Peyer's patch (tissue), 4 donors: Measurements from ENCODE around the gene PIF1. TPM values are rescaled to one million over a fixed set of nuclear protein-coding genes. Genes with fewer than 3 reads are reported as not detected.

Experiments used
- DNase-seq, 3 donors: peaks; one replicate each; pipeline ENCODE4 v3.0.0-alpha.2; 2017 to 2019
- H3K27ac ChIP-seq, 4 donors: fragments of 200-600 bp; sonication (generic); one replicate each; pipeline ENCODE4 v1.5.1; 2016 to 2019
- H3K27me3 ChIP-seq, 2 donors: fragments of 200-600 bp; sonication (generic); one replicate each; pipeline ENCODE4 v1.5.1; 2019
- H3K36me3 ChIP-seq, 3 donors: fragments of 200-600 bp; sonication (generic); one replicate each; pipeline ENCODE4 v1.5.1; 2016 to 2019
- H3K4me1 ChIP-seq, 4 donors: fragments of 200-600 bp; sonication (generic); one replicate each; pipeline ENCODE4 v1.5.1; 2016 to 2019
- H3K4me3 ChIP-seq, 4 donors: fragments of 200-600 bp; sonication (generic); 1 replicate in 3 of 4; 2 replicates in 1 of 4; pipeline ENCODE4 v1.5.1; 2016 to 2019; ENCODE audit warnings: mild to moderate bottlenecking in 1 of 4
- H3K9me3 ChIP-seq, 4 donors: fragments of 200-600 bp; sonication (generic); one replicate each; pipeline ENCODE4 v1.5.1; 2016 to 2019; ENCODE audit warnings: mild to moderate bottlenecking in 1 of 4
- CTCF ChIP-seq, 6 experiments: fragments of 450-650 bp in 4 of 6; fragments of 200-600 bp in 2 of 6; sonication (generic) in 1 of 6; IDR thresholded peaks; one replicate each; pipeline ENCODE4 v1.5.1; 2017 to 2019; ENCODE audit warnings: antibody characterized with exemption in 6 of 6, mild to moderate bottlenecking in 3 of 6, moderate library complexity in 1 of 6
- POLR2A ChIP-seq, 2 donors: fragments of 450-650 bp; IDR thresholded peaks; one replicate each; pipeline ENCODE4 v1.5.1; 2017; ENCODE audit warnings: antibody characterized with exemption in 2 of 2, mild to moderate bottlenecking in 2 of 2, moderate library complexity in 2 of 2
- total RNA-seq, 4 donors: library from RNA; depleted of rRNA; stranded (reverse); fragments of >200 nt; gene quantifications; one replicate each; pipeline ENCODE4 v1.1.0, GENCODE V29; 2016

Gene PIF1
- total RNA-seq, 4 donors from 2014 or later: 3.5 to 8.5 (median 6.9) TPM

- DNase-seq: no peak
- H3K27ac ChIP-seq: no peak overlapping the region
- no peak overlapping the region for H3K4me3 ChIP-seq
- H3K36me3 ChIP-seq: no peaks in the 10 kb centered on the region
- TF ChIP-seq POLR2A (IDR thresholded peaks at IDR 0.05) (no peak), CTCF (IDR thresholded peaks at IDR 0.05) (no peak)
- H3K4me1 ChIP-seq: no peaks in the 10 kb centered on the region
- H3K27me3 ChIP-seq: no peaks in the 10 kb centered on the region
- H3K9me3 ChIP-seq: no peaks in the 10 kb centered on the region
These were observed 58.2 kb downstream of the PIF1 start for GRCh38 chr15:64767203-64767602.

DNA sequence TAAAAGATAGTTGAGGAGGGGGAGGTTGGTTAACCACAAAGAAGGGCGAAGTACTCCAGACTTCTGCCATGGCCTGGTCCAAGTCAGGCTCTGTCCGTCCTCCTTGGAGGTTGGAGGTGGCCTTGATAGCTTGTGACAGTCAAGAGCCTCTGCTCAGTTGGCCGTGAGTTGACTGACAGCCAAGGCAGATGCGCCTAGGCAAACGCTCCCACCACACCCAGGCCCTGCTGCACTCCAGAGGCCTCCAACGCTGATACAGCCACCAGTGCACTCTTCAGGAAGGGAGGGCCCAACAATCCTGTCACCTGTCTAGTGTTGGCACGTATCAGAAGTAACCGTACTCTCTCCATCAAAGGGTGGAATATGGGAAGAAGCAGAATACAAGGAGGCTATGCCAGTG lies 59.4 kb downstream of the PIF1 start:
- Histone ChIP-seq H3K9me3 (no peaks in the 10 kb centered on the region), H3K4me3 (no peak overlapping the region), H3K27me3 (no peaks in the 10 kb centered on the region), H3K27ac (no peak overlapping the region), H3K36me3 (no peaks in the 10 kb centered on the region), H3K4me1 (no peaks in the 10 kb centered on the region)
- no peak for TF ChIP-seq POLR2A (IDR thresholded peaks at IDR 0.05)
- no peak for TF ChIP-seq CTCF (IDR thresholded peaks at IDR 0.05)
- DNase-seq: no peak

Other genes starting within 250 kb of the PIF1 start
- 1 to 10 TPM in 2 of 4 donors, under 1 TPM in 2; 0.70 to 8.3 (median 2.3) TPM for gene RBPMS2, start 50.1 kb downstream of the PIF1 start, total RNA-seq
- gene PLEKHO2, start 16.3 kb upstream of the PIF1 start, total RNA-seq: 10 to 100 TPM in 1 of 4 donors, 1 to 10 TPM in 3; 4.7 to 18.2 (median 7.4) TPM
- gene ANKDD1A, start 86.3 kb upstream of the PIF1 start, total RNA-seq: 10 to 100 TPM in 1 of 4 donors, 1 to 10 TPM in 3; 3.9 to 13.2 (median 5.3) TPM
- 10 to 100 TPM; 65.6 to 85.0 (median 70.3) TPM for gene SPG21, start 164.3 kb upstream of the PIF1 start, total RNA-seq
- gene MTFMT, start 204.0 kb upstream of the PIF1 start, total RNA-seq: 10 to 100 TPM; 22.3 to 39.9 (median 36.9) TPM
- gene SLC51B, start 219.7 kb upstream of the PIF1 start, total RNA-seq: 100 to 1,000 TPM in 3 of 4 donors, 1 to 10 TPM in 1; 4.1 to 374 (median 196) TPM
- 10 to 100 TPM in 2 of 4 donors, 1 to 10 TPM in 2; 5.1 to 23.1 (median 8.5) TPM for gene RASL12, start 242.3 kb upstream of the PIF1 start, total RNA-seq